ENCODE measurements around the gene FTO. TPM values are rescaled to one million over a fixed set of nuclear protein-coding genes. Genes with fewer than 3 reads are reported as not detected.

Gene FTO
- polyA plus RNA-seq, 2 of the 4 experiments (the other 2 are of a cell fraction) = 48.7 to 101 TPM

- no peak for FAIRE-seq
- ATAC-seq = no peak
- ChIA-PET POLR2A (interaction anchor here (0.8 to 1.0 kb wide), 2 partner anchors 64 to 1226 kb away, joined by 4 to 5 read pairs; partner anchors contain the start of gene IRX5), CTCF (interaction anchor here (0.6 to 1.9 kb wide), 2 partner anchors 70 to 581 kb away, joined by 3 to 6 read pairs; no protein-coding TSS in a partner anchor)
- Histone ChIP-seq H3K27ac (peak overlapping the region; percentile 68 to 84), H3K4me3 (peak overlapping the region; percentile 71), H3K9me3 (no peaks in the 10 kb centered on the region), H3K4me1 (peaks cover 17% of the 10 kb centered on the region), H3K4me2 (peak overlapping the region; percentile 74)
- TF ChIP-seq KDM5A (IDR thresholded peaks at IDR 0.05) = peak; percentile 11; the same call in 1 of the 2 replicates
- no peak for TF ChIP-seq CHD2 (IDR thresholded peaks at IDR 0.05; ENCODE audit: low read length, partially characterized antibody)
- WGBS (ENCODE audit: missing lambda C conversion rate) = 27% methylated on average over 6 of the region's 6 CpGs
- DNase-seq (ENCODE audit: low read depth in 1 of 2, low spot score in 1 of 2) = no peak
Observed at GRCh38 chr16:53704445-53704813, 473 bp downstream of the FTO start.

GRCh38 chr16:53707671-53708070 is 3.7 kb downstream of the FTO start:
- FAIRE-seq (no peak), DNase-seq (ENCODE audit: low read depth in 1 of 2, low spot score in 1 of 2) (no peak), ATAC-seq (no peak)
- ChIA-PET CTCF (no interaction called here), POLR2A (no interaction called here)
- H3K27ac ChIP-seq = no peak overlapping the region
- no peak overlapping the region for H3K4me2 ChIP-seq
- H3K4me1 ChIP-seq = peaks cover 17% of the 10 kb centered on the region
- no peak overlapping the region for H3K4me3 ChIP-seq
- 87% methylated on average over 3 of the region's 3 CpGs for WGBS (ENCODE audit: missing lambda C conversion rate)
- no peaks in the 10 kb centered on the region for H3K9me3 ChIP-seq
- TF ChIP-seq NR3C1 (IDR thresholded peaks at IDR 0.05) (no peak), HOXA7 (CRISPR knock-in tag; IDR thresholded peaks at IDR 0.05) (no peak), CHD2 (IDR thresholded peaks at IDR 0.05; ENCODE audit: low read length, partially characterized antibody) (no peak), ZFP36 (IDR thresholded peaks at IDR 0.05; ENCODE audit: borderline replicate concordance, partially characterized antibody) (no peak), PHF8 (IDR thresholded peaks at IDR 0.05; ENCODE audit: borderline replicate concordance, low read depth) (no peak), ESRRA (IDR thresholded peaks at IDR 0.05; ENCODE audit: borderline replicate concordance, low read length) (no peak), FOXS1 (CRISPR knock-in tag; IDR thresholded peaks at IDR 0.05) (no peak), HMGXB4 (CRISPR knock-in tag; IDR thresholded peaks at IDR 0.05; ENCODE audit: borderline replicate concordance) (no peak), CTCF (IDR thresholded peaks at IDR 0.05) (no peak)

GRCh38 chr16:53708490-53708889 is 4.5 kb downstream of the FTO start:
- H3K27ac ChIP-seq = no peak overlapping the region
- DNase-seq (ENCODE audit: low read depth in 1 of 2, low spot score in 1 of 2) (no peak), FAIRE-seq (no peak), ATAC-seq (no peak)
- no peak for TF ChIP-seq POLR2AphosphoS2 (conservative IDR thresholded peaks at IDR 0.05; ENCODE audit: low read length)
- TF ChIP-seq NR3C1 (IDR thresholded peaks at IDR 0.05) = no peak
- no peak for TF ChIP-seq FOSL2 (IDR thresholded peaks at IDR 0.05)
- no peak for TF ChIP-seq FOSL2 (CRISPR knock-in tag; IDR thresholded peaks at IDR 0.05)
- TF ChIP-seq JUN (IDR thresholded peaks at IDR 0.05) = no peak
- no peak for TF ChIP-seq POLR2A (IDR thresholded peaks at IDR 0.05; ENCODE audit: low read length)
- TF ChIP-seq MAFK (IDR thresholded peaks at IDR 0.05; ENCODE audit: partially characterized antibody) = no peak
- no peak for TF ChIP-seq PHF8 (IDR thresholded peaks at IDR 0.05; ENCODE audit: borderline replicate concordance, low read depth)
- no peak for TF ChIP-seq FOSB (CRISPR knock-in tag; IDR thresholded peaks at IDR 0.05)
- TF ChIP-seq CHD2 (IDR thresholded peaks at IDR 0.05; ENCODE audit: low read length, partially characterized antibody) = no peak
- TF ChIP-seq FOXS1 (CRISPR knock-in tag; IDR thresholded peaks at IDR 0.05) = no peak
- TF ChIP-seq EP300 (IDR thresholded peaks at IDR 0.05) = no peak
- TF ChIP-seq ZSCAN20 (CRISPR knock-in tag; IDR thresholded peaks at IDR 0.05) = no peak
- no peak for TF ChIP-seq KDM1A (IDR thresholded peaks at IDR 0.05; ENCODE audit: low read depth)
- WGBS (ENCODE audit: missing lambda C conversion rate) = 92% methylated on average over 2 of the region's 2 CpGs
- CTCF ChIA-PET = no interaction called here
- H3K4me1 ChIP-seq = peaks cover 20% of the 10 kb centered on the region
- peak overlapping the region; percentile 11; the same call in 1 of the 3 replicates for H3K4me2 ChIP-seq
- H3K4me3 ChIP-seq = no peak overlapping the region
- H3K9me3 ChIP-seq = no peaks in the 10 kb centered on the region
- POLR2A ChIA-PET = no interaction called here

Data from A549 (cell line).